Spleen (tissue), 11 donors: Measurements from ENCODE around the gene DAB2IP. TPM values are rescaled to one million over a fixed set of nuclear protein-coding genes. Genes with fewer than 3 reads are reported as not detected.

Experiments
- DNase-seq: peaks from one replicate; pipeline ENCODE4 v3.0.0-alpha.2; 2020
- H3K27ac ChIP-seq, 8 donors: fragments of 200-600 bp; sonication (generic) in 7 of 8; 1 replicate in 4 of 8; 2 replicates in 4 of 8; pipeline versions ENCODE4 v1.5.0 to v1.8.0; 2016 to 2021; ENCODE audit warnings: inconsistent platforms in 4 of 8, mild to moderate bottlenecking in 4 of 8, moderate library complexity in 1 of 8
- H3K27me3 ChIP-seq, 7 donors: fragments of 200-600 bp; sonication (generic) in 6 of 7; replicated peaks in 1 of 7; 1 replicate in 4 of 7; 2 replicates in 3 of 7; pipeline versions ENCODE4 v1.5.0 to v1.8.0; 2016 to 2021; ENCODE audit warnings: inconsistent platforms in 3 of 7, mild to moderate bottlenecking in 1 of 7
- H3K36me3 ChIP-seq, 6 donors: fragments of 200-600 bp; sonication (generic) in 5 of 6; 1 replicate in 4 of 6; 2 replicates in 2 of 6; pipeline versions ENCODE4 v1.5.0 to v1.8.0; 2016 to 2021; ENCODE audit warnings: inconsistent platforms in 2 of 6
- H3K4me1 ChIP-seq, 6 donors: fragments of 200-600 bp; sonication (generic) in 5 of 6; 1 replicate in 3 of 6; 2 replicates in 3 of 6; pipeline versions ENCODE4 v1.5.0 to v1.8.0; 2016 to 2021; ENCODE audit warnings: inconsistent platforms in 3 of 6
- H3K4me3 ChIP-seq, 8 donors: fragments of 200-600 bp; sonication (generic) in 7 of 8; 1 replicate in 4 of 8; 2 replicates in 4 of 8; pipeline versions ENCODE4 v1.5.0 to v1.8.0; 2016 to 2021; ENCODE audit warnings: inconsistent platforms in 4 of 8, mild to moderate bottlenecking in 4 of 8, moderate library complexity in 2 of 8
- H3K9me3 ChIP-seq, 8 donors: fragments of 200-600 bp; sonication (generic) in 7 of 8; 1 replicate in 4 of 8; 2 replicates in 4 of 8; pipeline versions ENCODE4 v1.5.0 to v1.8.0; 2016 to 2021; ENCODE audit warnings: inconsistent platforms in 4 of 8
- CTCF ChIP-seq, 11 experiments: fragments of 200-600 bp in 7 of 11; fragments of 450-650 bp in 4 of 11; sonication (generic) in 4 of 11; IDR thresholded peaks in 8 of 11; conservative IDR thresholded peaks in 3 of 11; 1 replicate in 7 of 11; 2 replicates in 4 of 11; pipeline versions ENCODE4 v1.4.0 to v1.8.0; 2016 to 2021; ENCODE audit warnings: antibody characterized with exemption in 11 of 11, inconsistent platforms in 4 of 11, mild to moderate bottlenecking in 1 of 11
- POLR2A ChIP-seq, 3 donors: fragments of 450-650 bp; IDR thresholded peaks; one replicate each; pipeline ENCODE4 v1.5.1; 2017; ENCODE audit warnings: antibody characterized with exemption in 3 of 3, mild to moderate bottlenecking in 1 of 3
- POLR2AphosphoS5 ChIP-seq, 3 donors: sonication (generic); formaldehyde crosslinking; IDR thresholded peaks; one replicate each; pipeline ENCODE4 v1.5.1; 2017; ENCODE audit warnings: antibody characterized with exemption in 3 of 3
- WGBS, 5 donors: extraction: QIAGEN DNeasy Blood & Tissue Kit in 3 of 5; methylation state at CpG; one replicate each; pipeline versions ENCODE4 v1.1.5 to v1.1.7; 2013 to 2018; 5-methylcytosine and 5-hydroxymethylcytosine counted together
- intact Hi-C: fragments of 100-400 bp; cut with DNase I; formaldehyde crosslinking; loops from one replicate; pipeline ENCODE4 v1.15.0; 2023; ENCODE audit warnings: low total_unique reads
- polyA plus RNA-seq, 3 donors: library from polyadenylated mRNA; stranded (reverse); fragments of 200-250 nt; gene quantifications; one replicate each; pipeline ENCODE4 v1.2.1, GENCODE V29; 2013
- total RNA-seq, 7 donors: library from RNA; depleted of rRNA in 3 of 7; stranded (reverse); fragments of >200 nt in 3 of 7; fragmentation: NEBNext Ultra II Directional in 4 of 7; extraction: Animal tissue kit (Norgen Biotek cat#: 25700) in 4 of 7; gene quantifications; one replicate each; pipeline versions ENCODE4 v1.1.0 to v1.2.1, GENCODE V29; 2016 to 2021
- donor health status: healthy with polysubstance abuse.
- donor health status: DM: no; HTN: no; CAD: no; lungs with moderate emphysema.
- donor health status: DM: no; HTN: no; CAD: no.
- donor health status: Bipolar disorder and iron deficiency.
- donor health status: healthy.
- donor health status: DM: no; HTN: no; CAD: no.
- donor health status: DM: yes; HTN: yes; CAD: no.

DAB2IP gene
- total and polyA plus RNA-seq, 10 donors, result 5.0 to 83.0 (median 38.1) TPM

GRCh38 chr9:121815546-121816448 is 164.4 kb downstream of the DAB2IP start:
- H3K4me1 ChIP-seq, result peaks cover 0 to 11% (median 4%) of the 10 kb centered on the region in 6 donors
- H3K9me3 ChIP-seq, result no peaks in the 10 kb centered on the region
- H3K36me3 ChIP-seq, result no peaks in the 10 kb centered on the region
- 88 to 93% (median 90%) methylated on average over 31 of the region's 31 CpGs for WGBS, 5 donors
- no peak for DNase-seq
- H3K27ac ChIP-seq, result no peak overlapping the region
- no peak for TF ChIP-seq POLR2AphosphoS5 (IDR thresholded peaks at IDR 0.05)
- TF ChIP-seq POLR2A (IDR thresholded peaks at IDR 0.05), result no peak
- no peak for TF ChIP-seq CTCF (IDR thresholded peaks at IDR 0.05 in 8 of 11, conservative IDR thresholded peaks at IDR 0.05 in 3 of 11)
- no peak overlapping the region for H3K4me3 ChIP-seq
- intact Hi-C loops, result no loop called here
- no peaks in the 10 kb centered on the region for H3K27me3 ChIP-seq

- no peak for DNase-seq
- intact Hi-C loops, result no loop called here
- 86 to 96% (median 90%) methylated on average over 23 of the region's 23 CpGs for WGBS, 5 donors
Observed at GRCh38 chr9:121816449-121816817, 165.0 kb downstream of the DAB2IP start.

GRCh38 chr9:121816845-121817450 is 165.5 kb downstream of the DAB2IP start:
- Histone ChIP-seq H3K4me3 (no peak overlapping the region), H3K4me1 (peaks cover 0 to 17% (median 4%) of the 10 kb centered on the region in 6 donors), H3K27ac (no peak overlapping the region), H3K27me3 (no peaks in the 10 kb centered on the region), H3K9me3 (no peaks in the 10 kb centered on the region), H3K36me3 (no peaks in the 10 kb centered on the region)
- TF ChIP-seq POLR2A (IDR thresholded peaks at IDR 0.05) (no peak), POLR2AphosphoS5 (IDR thresholded peaks at IDR 0.05) (no peak), CTCF (IDR thresholded peaks at IDR 0.05 in 8 of 11, conservative IDR thresholded peaks at IDR 0.05 in 3 of 11) (no peak)
- intact Hi-C loops, result no loop called here
- no peak for DNase-seq
- 82 to 91% (median 89%) methylated on average over 12 of the region's 12 CpGs for WGBS, 5 donors

More at GRCh38 chr9:121816449-121816817, 165.0 kb downstream of the DAB2IP start:
- no peak for TF ChIP-seq POLR2A (IDR thresholded peaks at IDR 0.05)
- Histone ChIP-seq H3K9me3 (no peaks in the 10 kb centered on the region), H3K27ac (no peak overlapping the region), H3K4me1 (peaks cover 0 to 13% (median 4%) of the 10 kb centered on the region in 6 donors), H3K36me3 (no peaks in the 10 kb centered on the region), H3K27me3 (no peaks in the 10 kb centered on the region), H3K4me3 (no peak overlapping the region)

- H3K27ac ChIP-seq, result no peak overlapping the region
- H3K4me1 ChIP-seq, result peaks cover 0 to 22% (median 4%) of the 10 kb centered on the region in 6 donors
- H3K36me3 ChIP-seq, result no peaks in the 10 kb centered on the region
- intact Hi-C loops, result no loop called here
- no peak overlapping the region for H3K4me3 ChIP-seq
- TF ChIP-seq CTCF (IDR thresholded peaks at IDR 0.05 in 8 of 11, conservative IDR thresholded peaks at IDR 0.05 in 3 of 11) (no peak), POLR2A (IDR thresholded peaks at IDR 0.05) (no peak), POLR2AphosphoS5 (IDR thresholded peaks at IDR 0.05) (no peak)
- no peaks in the 10 kb centered on the region for H3K27me3 ChIP-seq
- no peaks in the 10 kb centered on the region for H3K9me3 ChIP-seq
- no peak for DNase-seq
- 83 to 92% (median 87%) methylated on average over 9 of the region's 9 CpGs for WGBS, 5 donors
Observed at GRCh38 chr9:121817476-121817875, 166.0 kb downstream of the DAB2IP start.
